ENCODE results near the gene SLC35F4. TPM values are rescaled to one million over a fixed set of nuclear protein-coding genes. Genes with fewer than 3 reads are reported as not detected.

The SLC35F4 gene
- total and polyA plus RNA-seq, 10 of the 15 experiments (the other 5 are each of a cell fraction or from before 2014, with no cell fraction given): 0.06 to 0.30 TPM; not detected in 8

DNA sequence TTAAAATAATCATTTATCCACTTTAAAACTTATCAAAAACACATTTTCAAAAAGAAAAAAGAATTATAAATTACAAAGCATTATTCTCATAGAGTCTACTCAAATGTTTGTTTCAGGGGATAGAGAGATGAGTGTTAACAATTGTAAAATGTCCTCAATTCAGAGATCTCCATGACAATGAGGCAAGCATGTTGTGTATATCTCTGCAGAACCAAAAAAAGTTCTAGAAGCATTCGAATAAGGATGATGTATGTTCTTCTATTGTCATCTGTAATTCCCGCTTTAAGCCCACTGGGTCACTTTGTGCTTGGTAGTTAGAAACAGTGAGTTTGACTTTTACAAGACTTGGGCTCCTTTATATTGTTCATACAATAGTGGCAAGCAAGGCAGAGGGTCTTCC is 298.7 kb downstream of the SLC35F4 start (continued):
- TF ChIP-seq, protein P1, sequence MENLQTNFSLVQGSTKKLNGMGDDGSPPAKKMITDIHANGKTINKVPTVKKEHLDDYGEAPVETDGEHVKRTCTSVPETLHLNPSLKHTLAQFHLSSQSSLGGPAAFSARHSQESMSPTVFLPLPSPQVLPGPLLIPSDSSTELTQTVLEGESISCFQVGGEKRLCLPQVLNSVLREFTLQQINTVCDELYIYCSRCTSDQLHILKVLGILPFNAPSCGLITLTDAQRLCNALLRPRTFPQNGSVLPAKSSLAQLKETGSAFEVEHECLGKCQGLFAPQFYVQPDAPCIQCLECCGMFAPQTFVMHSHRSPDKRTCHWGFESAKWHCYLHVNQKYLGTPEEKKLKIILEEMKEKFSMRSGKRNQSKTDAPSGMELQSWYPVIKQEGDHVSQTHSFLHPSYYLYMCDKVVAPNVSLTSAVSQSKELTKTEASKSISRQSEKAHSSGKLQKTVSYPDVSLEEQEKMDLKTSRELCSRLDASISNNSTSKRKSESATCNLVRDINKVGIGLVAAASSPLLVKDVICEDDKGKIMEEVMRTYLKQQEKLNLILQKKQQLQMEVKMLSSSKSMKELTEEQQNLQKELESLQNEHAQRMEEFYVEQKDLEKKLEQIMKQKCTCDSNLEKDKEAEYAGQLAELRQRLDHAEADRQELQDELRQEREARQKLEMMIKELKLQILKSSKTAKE (IDR thresholded peaks at IDR 0.05; ENCODE audit: low read depth, poor library complexity, severe bottlenecking): no peak
- TF ChIP-seq, protein P2, sequence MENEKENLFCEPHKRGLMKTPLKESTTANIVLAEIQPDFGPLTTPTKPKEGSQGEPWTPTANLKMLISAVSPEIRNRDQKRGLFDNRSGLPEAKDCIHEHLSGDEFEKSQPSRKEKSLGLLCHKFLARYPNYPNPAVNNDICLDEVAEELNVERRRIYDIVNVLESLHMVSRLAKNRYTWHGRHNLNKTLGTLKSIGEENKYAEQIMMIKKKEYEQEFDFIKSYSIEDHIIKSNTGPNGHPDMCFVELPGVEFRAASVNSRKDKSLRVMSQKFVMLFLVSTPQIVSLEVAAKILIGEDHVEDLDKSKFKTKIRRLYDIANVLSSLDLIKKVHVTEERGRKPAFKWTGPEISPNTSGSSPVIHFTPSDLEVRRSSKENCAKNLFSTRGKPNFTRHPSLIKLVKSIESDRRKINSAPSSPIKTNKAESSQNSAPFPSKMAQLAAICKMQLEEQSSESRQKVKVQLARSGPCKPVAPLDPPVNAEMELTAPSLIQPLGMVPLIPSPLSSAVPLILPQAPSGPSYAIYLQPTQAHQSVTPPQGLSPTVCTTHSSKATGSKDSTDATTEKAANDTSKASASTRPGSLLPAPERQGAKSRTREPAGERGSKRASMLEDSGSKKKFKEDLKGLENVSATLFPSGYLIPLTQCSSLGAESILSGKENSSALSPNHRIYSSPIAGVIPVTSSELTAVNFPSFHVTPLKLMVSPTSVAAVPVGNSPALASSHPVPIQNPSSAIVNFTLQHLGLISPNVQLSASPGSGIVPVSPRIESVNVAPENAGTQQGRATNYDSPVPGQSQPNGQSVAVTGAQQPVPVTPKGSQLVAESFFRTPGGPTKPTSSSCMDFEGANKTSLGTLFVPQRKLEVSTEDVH (IDR thresholded peaks at IDR 0.05; ENCODE audit: low read depth, partially characterized antibody): no peak

DNA sequence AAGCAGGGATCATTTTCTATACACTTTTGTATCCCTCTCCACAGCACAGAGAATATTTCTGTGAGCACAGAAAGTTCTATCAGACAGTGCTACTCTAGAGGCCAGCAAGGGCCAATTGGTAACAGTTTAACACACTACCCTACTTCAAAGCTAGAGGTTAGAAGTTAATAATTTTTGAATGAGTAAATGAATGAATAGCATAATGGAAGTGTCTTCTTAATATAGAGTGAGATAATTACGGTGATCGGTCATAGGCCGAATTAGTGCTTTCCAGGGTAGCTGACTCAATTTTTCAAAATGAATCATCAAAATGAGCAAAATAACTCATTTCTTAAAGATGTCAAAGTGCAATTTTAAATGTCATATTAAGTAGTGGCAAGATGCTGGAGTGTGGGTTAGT is 305.2 kb downstream of the SLC35F4 start:
- H3K36me3 ChIP-seq (ENCODE audit: control insufficient read depth in 2 of 2, insufficient read depth in 2 of 2, low read length in 1 of 2): no peaks in the 10 kb centered on the region
- ATAC-seq (peak; percentile 90), DNase-seq (ENCODE audit: low read depth, low spot score) (peak; percentile 38), FAIRE-seq (no peak)
- no TSS peak for BruUV-seq (replicated peaks)
- no peaks in the 10 kb centered on the region for H3K27me3 ChIP-seq (replicated peaks in 1 of 2; ENCODE audit: control insufficient read depth in 2 of 2, insufficient read depth in 2 of 2, low read length in 1 of 2)
- POLR2A ChIA-PET: interaction anchor here (1.2 kb wide), 1 partner anchor 13 kb away, joined by 4 read pairs; no protein-coding TSS in a partner anchor
- no peak overlapping the region for H2AFZ ChIP-seq (ENCODE audit: control insufficient read depth, low read depth, low read length)
- H3K4me2 ChIP-seq (ENCODE audit: control insufficient read depth, insufficient read depth): no peak overlapping the region
- H3K4me1 ChIP-seq (ENCODE audit: control insufficient read depth, insufficient read depth, low read length): no peaks in the 10 kb centered on the region
- no peaks in the 10 kb centered on the region for H4K20me1 ChIP-seq (ENCODE audit: control insufficient read depth, insufficient read depth)
- no peaks in the 10 kb centered on the region for H3K79me2 ChIP-seq (ENCODE audit: control insufficient read depth, insufficient read depth, low read length)
- CTCF ChIA-PET: interaction anchor here (0.5 to 3.5 kb wide), 5 partner anchors 12 to 100 kb away, joined by 3 to 19 read pairs (median 3); no protein-coding TSS in a partner anchor
- WGBS (ENCODE audit: insufficient coverage, insufficient replicate concordance, low lambda C conversion rate, missing lambda C conversion rate): 0% methylated on average over 3 of the region's 3 CpGs
- intact Hi-C loops (cut with micrococcal nuclease; ENCODE audit: unreplicated experiment): no loop called here
- H3K9me3 ChIP-seq (replicated peaks; ENCODE audit: control insufficient read depth, insufficient read depth, low read length): no peaks in the 10 kb centered on the region
- in situ Hi-C loops (cut with MboI): no loop called here
- RAD21 ChIA-PET (ENCODE audit: unreplicated experiment): interaction anchor here (0.6 to 2.3 kb wide), 4 partner anchors 12 to 71 kb away, joined by 3 to 9 read pairs (median 4); no protein-coding TSS in a partner anchor
- H3K27ac ChIP-seq (ENCODE audit: control insufficient read depth, insufficient read depth): no peak overlapping the region
- H3K9ac ChIP-seq (ENCODE audit: control insufficient read depth, insufficient read depth, low read length): no peak overlapping the region
- SMC1A ChIA-PET (ENCODE audit: uncharacterized antibody, unreplicated experiment): interaction anchor here (0.9 to 8.8 kb wide), 8 partner anchors 9 to 75 kb away, joined by 3 to 82 read pairs (median 8); no protein-coding TSS in a partner anchor
- H3K4me3 ChIP-seq: no peak overlapping the region
- TF ChIP-seq MTA3 (IDR thresholded peaks at IDR 0.05; ENCODE audit: borderline replicate concordance, low read length) (no peak), TCF7 (IDR thresholded peaks at IDR 0.05; ENCODE audit: borderline replicate concordance) (no peak), JUND (IDR thresholded peaks at IDR 0.05; ENCODE audit: low read depth, low read length) (peak; percentile 63; the same call in 1 of the 2 replicates), EP300 (IDR thresholded peaks at IDR 0.05; ENCODE audit: borderline replicate concordance in 1 of 2, control insufficient read depth in 1 of 2, low read depth in 2 of 2, low read length in 2 of 2) (peak in 1 of 2 experiments; percentile 80; a peak in 2 of 4 replicates), HDGF (IDR thresholded peaks at IDR 0.05) (no peak), RUNX3 (IDR thresholded peaks at IDR 0.05; ENCODE audit: low read length) (no peak), NFIC (IDR thresholded peaks at IDR 0.05; ENCODE audit: low read depth, low read length) (no peak), ETV6 (conservative IDR thresholded peaks at IDR 0.05 in 1 of 2, IDR thresholded peaks at IDR 0.05 in 1 of 2; ENCODE audit: borderline replicate concordance in 1 of 2, low read depth in 1 of 2) (no peak), BCL11A (IDR thresholded peaks at IDR 0.05; ENCODE audit: low read depth, low read length) (peak; percentile 67; the same call in 1 of the 2 replicates), ATF7 (IDR thresholded peaks at IDR 0.05; ENCODE audit: low read depth) (peak; percentile 85), SP1 (IDR thresholded peaks at IDR 0.05; ENCODE audit: low read depth, low read length) (no peak)
- TF ChIP-seq, protein P3, sequence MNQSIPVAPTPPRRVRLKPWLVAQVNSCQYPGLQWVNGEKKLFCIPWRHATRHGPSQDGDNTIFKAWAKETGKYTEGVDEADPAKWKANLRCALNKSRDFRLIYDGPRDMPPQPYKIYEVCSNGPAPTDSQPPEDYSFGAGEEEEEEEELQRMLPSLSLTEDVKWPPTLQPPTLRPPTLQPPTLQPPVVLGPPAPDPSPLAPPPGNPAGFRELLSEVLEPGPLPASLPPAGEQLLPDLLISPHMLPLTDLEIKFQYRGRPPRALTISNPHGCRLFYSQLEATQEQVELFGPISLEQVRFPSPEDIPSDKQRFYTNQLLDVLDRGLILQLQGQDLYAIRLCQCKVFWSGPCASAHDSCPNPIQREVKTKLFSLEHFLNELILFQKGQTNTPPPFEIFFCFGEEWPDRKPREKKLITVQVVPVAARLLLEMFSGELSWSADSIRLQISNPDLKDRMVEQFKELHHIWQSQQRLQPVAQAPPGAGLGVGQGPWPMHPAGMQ (IDR thresholded peaks at IDR 0.05; ENCODE audit: borderline replicate concordance): no peak
- TF ChIP-seq, protein P4, sequence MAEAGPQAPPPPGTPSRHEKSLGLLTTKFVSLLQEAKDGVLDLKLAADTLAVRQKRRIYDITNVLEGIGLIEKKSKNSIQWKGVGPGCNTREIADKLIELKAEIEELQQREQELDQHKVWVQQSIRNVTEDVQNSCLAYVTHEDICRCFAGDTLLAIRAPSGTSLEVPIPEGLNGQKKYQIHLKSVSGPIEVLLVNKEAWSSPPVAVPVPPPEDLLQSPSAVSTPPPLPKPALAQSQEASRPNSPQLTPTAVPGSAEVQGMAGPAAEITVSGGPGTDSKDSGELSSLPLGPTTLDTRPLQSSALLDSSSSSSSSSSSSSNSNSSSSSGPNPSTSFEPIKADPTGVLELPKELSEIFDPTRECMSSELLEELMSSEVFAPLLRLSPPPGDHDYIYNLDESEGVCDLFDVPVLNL (IDR thresholded peaks at IDR 0.05; ENCODE audit: low read depth, low read length): no peak
